Astrocyte of the cerebellum (primary cell): ENCODE data around the gene DMD.
"Not testable (repeated sequence)": the region's sequence is repeated elsewhere in the genome, so short reads cannot be mapped to it uniquely, and the experiment has no call there.

Experiments
- DNase-seq: peaks from one replicate; pipeline ENCODE4 v3.0.0-alpha.2; 2011; ENCODE audit warnings: low read depth
- H3K4me3 ChIP-seq: 2 replicates; pipeline ENCODE4 v1.5.1; 2011; ENCODE audit warnings: mild to moderate bottlenecking, low read depth, low read length, moderate library complexity
- in situ Hi-C: cut with HindIII; loops from 2 replicates; pipeline ENCODE4 v1.10.0; 2017; ENCODE audit warnings: low sequenced_read_pairs
- TF ChIP-seq, protein P1 (sequence below): IDR thresholded peaks from 2 replicates; pipeline ENCODE4 v1.5.1; 2012; ENCODE audit warnings: low read length, low read depth, moderate library complexity, mild to moderate bottlenecking; ENCODE audit errors: missing control alignments

The DMD gene

DNA sequence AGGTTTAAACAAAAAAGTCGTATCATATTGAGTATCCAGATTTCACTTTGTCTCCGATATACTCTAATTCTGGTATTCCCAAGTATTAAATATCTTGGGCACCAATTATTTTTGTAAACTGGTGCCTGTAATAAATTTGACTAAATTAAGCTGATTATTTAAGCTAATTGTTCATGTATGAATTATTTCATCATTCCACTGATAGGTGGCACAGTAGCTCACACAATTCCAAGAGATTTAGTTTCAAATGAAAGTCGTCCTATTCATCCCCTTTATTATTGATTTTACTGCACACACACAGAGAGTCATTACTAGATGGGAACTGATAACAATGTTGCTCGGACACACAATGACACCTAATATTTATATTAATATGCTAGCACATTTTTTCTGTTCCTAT is 432.4 kb downstream of the DMD start:
- no peak for DNase-seq
- no peak overlapping the region for H3K4me3 ChIP-seq
- in situ Hi-C loops = no loop called here
- TF ChIP-seq, protein P1, sequence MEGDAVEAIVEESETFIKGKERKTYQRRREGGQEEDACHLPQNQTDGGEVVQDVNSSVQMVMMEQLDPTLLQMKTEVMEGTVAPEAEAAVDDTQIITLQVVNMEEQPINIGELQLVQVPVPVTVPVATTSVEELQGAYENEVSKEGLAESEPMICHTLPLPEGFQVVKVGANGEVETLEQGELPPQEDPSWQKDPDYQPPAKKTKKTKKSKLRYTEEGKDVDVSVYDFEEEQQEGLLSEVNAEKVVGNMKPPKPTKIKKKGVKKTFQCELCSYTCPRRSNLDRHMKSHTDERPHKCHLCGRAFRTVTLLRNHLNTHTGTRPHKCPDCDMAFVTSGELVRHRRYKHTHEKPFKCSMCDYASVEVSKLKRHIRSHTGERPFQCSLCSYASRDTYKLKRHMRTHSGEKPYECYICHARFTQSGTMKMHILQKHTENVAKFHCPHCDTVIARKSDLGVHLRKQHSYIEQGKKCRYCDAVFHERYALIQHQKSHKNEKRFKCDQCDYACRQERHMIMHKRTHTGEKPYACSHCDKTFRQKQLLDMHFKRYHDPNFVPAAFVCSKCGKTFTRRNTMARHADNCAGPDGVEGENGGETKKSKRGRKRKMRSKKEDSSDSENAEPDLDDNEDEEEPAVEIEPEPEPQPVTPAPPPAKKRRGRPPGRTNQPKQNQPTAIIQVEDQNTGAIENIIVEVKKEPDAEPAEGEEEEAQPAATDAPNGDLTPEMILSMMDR = no peak

DNA sequence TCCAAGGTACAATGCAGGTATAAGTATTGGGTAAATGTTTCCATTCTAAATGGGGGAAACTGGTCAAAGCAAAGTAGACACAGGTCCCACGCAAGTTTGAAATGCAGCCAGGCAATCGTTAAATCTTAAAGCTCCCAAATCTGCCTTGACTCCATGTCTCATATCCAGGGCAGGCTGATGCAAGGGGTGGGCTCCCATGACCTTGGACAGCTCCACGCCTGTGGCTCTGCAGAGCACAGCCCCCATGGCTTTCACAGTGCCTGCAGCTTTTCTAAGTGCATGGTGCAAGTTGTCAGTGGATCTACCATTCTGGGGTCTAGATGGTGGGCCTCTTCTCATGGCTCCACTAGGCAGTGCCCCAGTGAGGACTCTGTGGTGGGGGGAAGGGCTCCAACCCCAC is 436.4 kb downstream of the DMD start:
- no peak overlapping the region for H3K4me3 ChIP-seq
- DNase-seq = no peak
- TF ChIP-seq, protein P1 = no peak
- in situ Hi-C loops = no loop called here

DNA sequence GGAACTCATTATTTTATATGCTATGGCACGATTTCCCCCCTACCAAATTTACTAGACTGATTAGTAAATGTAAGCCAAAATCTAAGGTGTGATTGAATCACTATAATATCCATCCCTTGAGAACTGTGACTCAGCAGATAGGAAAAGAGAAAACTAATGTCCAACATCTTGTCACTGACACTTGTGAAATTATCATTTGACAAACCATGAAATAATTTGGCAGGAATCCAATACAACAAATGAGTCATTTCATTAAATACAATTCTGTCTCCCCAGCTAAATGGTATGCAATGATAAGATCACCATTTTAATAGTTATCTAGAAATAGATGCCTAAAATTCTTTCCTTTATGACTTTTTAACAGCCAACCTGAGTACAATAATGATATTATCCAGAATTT is 462.3 kb downstream of the DMD start:
- no peak overlapping the region for H3K4me3 ChIP-seq
- no peak for DNase-seq
- TF ChIP-seq, protein P1 = no peak
- in situ Hi-C loops = no loop called here

DNA sequence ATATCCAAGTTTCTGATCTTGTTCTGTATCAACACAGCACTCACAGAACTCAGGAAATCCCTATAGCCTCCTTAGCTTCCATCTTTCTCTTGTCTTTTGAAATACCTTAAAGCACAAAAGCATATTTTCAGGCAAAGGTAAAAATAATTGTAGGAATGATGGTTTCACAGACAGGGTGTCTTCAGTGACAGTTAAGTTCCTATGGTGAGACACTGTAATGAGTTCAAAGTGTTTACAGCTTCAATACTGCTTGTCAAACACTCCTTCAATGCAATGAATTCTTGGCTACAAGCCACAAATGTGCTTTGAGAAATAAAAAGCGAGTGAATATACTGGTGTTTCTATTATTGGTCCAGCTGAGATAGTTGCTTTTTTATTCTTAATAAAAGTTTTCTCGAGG is 466.0 kb downstream of the DMD start:
- in situ Hi-C loops = no loop called here
- no peak overlapping the region for H3K4me3 ChIP-seq
- TF ChIP-seq, protein P1 = no peak
- no peak for DNase-seq

DNA sequence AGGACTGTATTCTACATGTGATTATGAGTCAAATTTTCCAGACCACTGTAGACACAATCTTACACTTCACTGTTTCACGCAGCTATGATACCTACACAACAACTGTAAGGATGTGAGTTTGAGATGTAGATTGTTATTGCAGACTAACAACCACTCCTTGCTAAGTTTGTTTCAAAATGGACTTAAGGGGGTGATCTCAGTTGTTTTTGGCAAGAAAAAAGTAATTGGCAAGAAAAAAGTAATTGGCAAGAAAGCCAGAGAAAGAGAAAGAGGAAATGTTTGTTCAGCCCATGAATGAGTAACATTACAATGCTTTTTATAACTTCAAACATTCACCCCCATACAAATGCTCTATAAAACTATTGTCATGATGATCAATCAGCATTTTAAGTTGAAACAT is 466.4 kb downstream of the DMD start:
- H3K4me3 ChIP-seq = no peak overlapping the region
- TF ChIP-seq, protein P1 = no peak
- in situ Hi-C loops = no loop called here
- DNase-seq = no peak

DNA sequence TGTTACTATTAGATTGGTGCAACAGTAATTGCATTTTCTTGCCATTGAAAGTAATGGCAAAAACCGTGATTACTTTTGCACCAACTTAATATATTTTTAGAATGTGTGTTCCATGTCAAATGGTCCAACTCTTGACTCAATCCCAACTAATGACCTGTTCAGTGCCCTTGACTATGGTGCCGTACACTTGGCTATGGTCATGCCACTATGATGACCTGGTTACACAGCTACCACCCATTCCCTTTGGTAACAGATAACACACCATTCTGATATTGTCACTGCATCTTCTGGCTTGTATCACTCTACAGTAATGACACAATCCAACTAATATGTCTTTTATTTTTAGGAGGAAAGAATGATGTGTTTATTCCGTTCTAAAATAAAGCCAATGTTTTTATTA is 469.4 kb downstream of the DMD start:
- no peak overlapping the region for H3K4me3 ChIP-seq
- TF ChIP-seq, protein P1 = no peak
- in situ Hi-C loops = no loop called here
- no peak for DNase-seq

DNA sequence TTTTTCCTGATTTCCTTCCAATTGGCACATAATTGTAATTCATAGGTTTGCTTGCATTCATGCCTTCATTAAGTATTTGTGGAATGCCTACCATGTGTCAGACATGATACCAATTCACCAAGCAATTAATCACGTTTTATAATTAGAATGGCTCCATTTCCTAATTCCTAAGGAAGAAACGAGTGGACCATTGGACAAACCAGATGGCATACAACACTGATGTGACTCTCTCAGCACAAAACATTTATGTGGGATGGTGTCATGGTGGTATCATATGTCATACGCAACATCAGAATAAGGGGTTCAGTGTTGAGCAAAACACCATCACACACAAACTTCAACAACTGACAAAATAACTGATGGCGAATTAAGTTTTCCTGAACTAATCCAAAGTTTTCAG is 502.8 kb downstream of the DMD start:
- no peak overlapping the region for H3K4me3 ChIP-seq
- DNase-seq = no peak
- TF ChIP-seq, protein P1 = no peak
- in situ Hi-C loops = no loop called here

DNA sequence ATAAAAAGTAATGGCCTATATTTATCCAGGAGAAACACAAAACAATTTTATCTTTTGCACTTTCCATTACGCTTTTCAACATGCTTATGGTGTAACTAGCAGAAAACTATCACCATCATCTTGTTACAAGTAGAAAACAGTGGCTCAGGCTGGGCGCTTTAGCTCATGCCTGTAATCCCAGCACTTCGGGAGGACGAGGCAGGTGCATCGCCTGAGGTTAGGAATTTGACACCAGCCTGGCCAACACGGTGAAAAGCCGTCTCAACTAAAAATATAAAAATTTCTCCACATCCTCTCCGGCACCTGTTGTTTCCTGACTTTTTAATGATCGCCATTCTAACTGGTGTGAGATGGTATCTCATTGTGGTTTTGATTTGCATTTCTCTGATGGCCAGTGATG is 506.0 kb downstream of the DMD start:
- in situ Hi-C loops, H3K4me3 ChIP-seq, DNase-seq: not testable (repeated sequence)
